ENCODE measurements around the gene ATP2B2.

Gene ATP2B2

GRCh38 chr3:10352146-10352911 is 153.1 kb downstream of the ATP2B2 start:
- no peak for TF ChIP-seq CTCF (IDR thresholded peaks at IDR 0.05; ENCODE audit: low read depth, low read length, missing control alignments)
- DNase-seq (ENCODE audit: low read depth), result peak; percentile 96
- H3K4me3 ChIP-seq (ENCODE audit: low read depth, low read length), result no peak overlapping the region
- in situ Hi-C loops (cut with HindIII; ENCODE audit: low sequenced_read_pairs), result no loop called here

- no peak overlapping the region for H3K4me3 ChIP-seq (ENCODE audit: low read depth, low read length)
- TF ChIP-seq CTCF (IDR thresholded peaks at IDR 0.05; ENCODE audit: low read depth, low read length, missing control alignments), result no peak
- in situ Hi-C loops (cut with HindIII; ENCODE audit: low sequenced_read_pairs), result no loop called here
- DNase-seq (ENCODE audit: low read depth), result no peak
Observed at GRCh38 chr3:10351013-10351735, 154.2 kb downstream of the ATP2B2 start.

GRCh38 chr3:10350324-10350985 is 154.9 kb downstream of the ATP2B2 start:
- in situ Hi-C loops (cut with HindIII; ENCODE audit: low sequenced_read_pairs), result no loop called here
- no peak overlapping the region for H3K4me3 ChIP-seq (ENCODE audit: low read depth, low read length)
- no peak for TF ChIP-seq CTCF (IDR thresholded peaks at IDR 0.05; ENCODE audit: low read depth, low read length, missing control alignments)
- no peak for DNase-seq (ENCODE audit: low read depth)

- no peak overlapping the region for H3K4me3 ChIP-seq (ENCODE audit: low read depth, low read length)
- TF ChIP-seq CTCF (IDR thresholded peaks at IDR 0.05; ENCODE audit: low read depth, low read length, missing control alignments), result no peak
- in situ Hi-C loops (cut with HindIII; ENCODE audit: low sequenced_read_pairs), result loop anchor here (25.0 kb wide), 1 partner anchor 362 kb away; no protein-coding TSS in a partner anchor
- DNase-seq (ENCODE audit: low read depth), result no peak
Observed at GRCh38 chr3:10349801-10350200, 155.6 kb downstream of the ATP2B2 start.

GRCh38 chr3:10348404-10348721 is 157.0 kb downstream of the ATP2B2 start:
- no peak for TF ChIP-seq CTCF (IDR thresholded peaks at IDR 0.05; ENCODE audit: low read depth, low read length, missing control alignments)
- no peak for DNase-seq (ENCODE audit: low read depth)
- no peak overlapping the region for H3K4me3 ChIP-seq (ENCODE audit: low read depth, low read length)
- in situ Hi-C loops (cut with HindIII; ENCODE audit: low sequenced_read_pairs), result loop anchor here (25.0 kb wide), 1 partner anchor 364 kb away; no protein-coding TSS in a partner anchor

GRCh38 chr3:10347648-10348403 is 157.6 kb downstream of the ATP2B2 start:
- TF ChIP-seq CTCF (IDR thresholded peaks at IDR 0.05; ENCODE audit: low read depth, low read length, missing control alignments), result no peak
- in situ Hi-C loops (cut with HindIII; ENCODE audit: low sequenced_read_pairs), result loop anchor here (25.0 kb wide), 1 partner anchor 364 kb away; no protein-coding TSS in a partner anchor
- no peak overlapping the region for H3K4me3 ChIP-seq (ENCODE audit: low read depth, low read length)
- DNase-seq (ENCODE audit: low read depth), result no peak
